HFF-Myc (cell line): Measurements from ENCODE around the gene RNPS1.

Experiments
- DNase-seq: peaks from one replicate; pipeline ENCODE4 v3.0.0-alpha.2; 2011; ENCODE audit warnings: low read depth; ENCODE audit errors: extremely low read depth
- H3K4me3 ChIP-seq: replicated peaks from 2 replicates; pipeline ENCODE4 v1.5.1; 2011; ENCODE audit warnings: low read depth, mild to moderate bottlenecking, control low read depth, low read length
- CTCF ChIP-seq: IDR thresholded peaks from 2 replicates; pipeline ENCODE4 v1.5.1; 2012; ENCODE audit warnings: mild to moderate bottlenecking, low read depth, low read length, control low read depth; ENCODE audit errors: missing control alignments

RNPS1 gene

GRCh38 chr16:2252806-2253148, 15.1 kb downstream of the RNPS1 start:
- no peak for TF ChIP-seq CTCF
- DNase-seq: no peak
- no peak overlapping the region for H3K4me3 ChIP-seq

DNA sequence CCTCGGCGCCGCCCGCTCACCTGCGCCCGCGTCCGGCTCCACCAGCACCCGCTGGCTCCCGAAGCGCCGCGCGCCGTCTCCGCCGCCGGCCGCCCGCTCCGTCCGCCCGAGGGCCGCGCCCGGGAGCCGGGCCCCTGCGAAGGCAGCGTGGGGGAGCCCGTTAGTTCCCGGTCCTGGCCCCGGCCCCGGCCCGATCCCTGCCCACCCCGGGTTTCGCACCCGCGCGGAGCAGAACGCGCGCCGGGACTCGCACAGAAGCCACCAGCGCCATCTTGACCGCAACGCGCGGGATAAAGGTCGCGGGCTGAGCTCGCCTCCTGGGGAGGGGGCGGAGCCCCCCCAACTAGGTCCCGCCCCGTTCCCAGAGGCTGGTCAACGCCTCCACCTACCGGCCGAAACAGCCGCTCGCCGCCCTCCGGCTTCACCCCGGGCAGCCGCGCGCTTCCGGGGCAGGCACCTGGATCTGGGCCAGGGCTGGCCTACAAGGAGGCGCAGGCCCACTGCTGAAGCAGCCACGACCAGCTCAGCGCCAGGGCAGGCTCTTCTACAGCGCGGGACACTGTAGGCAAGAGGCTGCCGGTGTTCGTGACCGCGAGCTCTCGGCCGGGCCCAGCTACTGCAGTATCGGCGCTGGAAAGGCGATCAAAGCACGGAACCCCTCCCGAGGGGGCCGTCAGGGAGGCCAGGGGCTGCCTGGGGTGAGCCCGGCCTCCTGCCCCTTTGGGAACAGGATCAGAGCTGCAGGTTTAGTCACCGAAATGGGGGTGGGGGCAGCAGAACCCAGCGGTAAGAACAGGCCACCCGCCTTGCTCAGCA, 16.4 kb downstream of the RNPS1 start, which contains the start of gene ECI1:
TSS of gene ECI1 (minus strand) at position 292 of the 816 bp plus-strand sequence. CDS start at position 271, 21 bp downstream.
- DNase-seq: peak; percentile 78
- H3K4me3 ChIP-seq: peak within 1 kb of the TSS; percentile 70
- TF ChIP-seq CTCF: peak; percentile 49

DNA sequence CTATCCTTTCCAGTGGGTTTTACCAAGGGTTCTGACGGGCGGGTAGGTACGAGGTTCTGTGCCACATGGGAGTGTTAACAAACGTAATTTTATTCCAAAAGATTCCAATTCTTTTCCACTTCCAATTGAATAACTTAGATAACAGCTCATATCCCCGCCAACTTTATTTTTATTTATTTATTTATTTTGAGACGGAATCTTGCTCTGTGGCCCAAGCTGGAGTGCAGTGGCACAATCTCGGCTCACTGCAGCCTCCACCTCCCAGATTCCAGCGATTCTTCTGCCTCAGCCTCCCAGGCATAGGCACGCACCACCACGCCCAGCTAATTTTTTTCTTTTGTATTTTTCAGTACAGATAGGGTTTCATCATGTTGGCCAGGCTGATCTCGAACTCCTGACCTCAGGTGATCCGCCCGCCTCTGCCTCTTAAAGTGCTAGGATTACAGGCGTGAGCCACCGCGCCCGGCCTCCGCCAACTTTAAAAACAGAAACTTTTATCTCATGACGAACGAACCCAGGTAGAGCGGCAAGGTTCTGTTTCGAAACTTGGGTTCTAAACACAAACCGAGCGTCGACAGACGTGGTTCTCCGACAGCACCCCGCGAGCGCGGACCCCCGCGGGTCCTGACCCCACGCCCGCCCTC, 17.2 kb downstream of the RNPS1 start:
- TF ChIP-seq CTCF: no peak
- peak overlapping the region; percentile 70 for H3K4me3 ChIP-seq
- DNase-seq: no peak

DNA sequence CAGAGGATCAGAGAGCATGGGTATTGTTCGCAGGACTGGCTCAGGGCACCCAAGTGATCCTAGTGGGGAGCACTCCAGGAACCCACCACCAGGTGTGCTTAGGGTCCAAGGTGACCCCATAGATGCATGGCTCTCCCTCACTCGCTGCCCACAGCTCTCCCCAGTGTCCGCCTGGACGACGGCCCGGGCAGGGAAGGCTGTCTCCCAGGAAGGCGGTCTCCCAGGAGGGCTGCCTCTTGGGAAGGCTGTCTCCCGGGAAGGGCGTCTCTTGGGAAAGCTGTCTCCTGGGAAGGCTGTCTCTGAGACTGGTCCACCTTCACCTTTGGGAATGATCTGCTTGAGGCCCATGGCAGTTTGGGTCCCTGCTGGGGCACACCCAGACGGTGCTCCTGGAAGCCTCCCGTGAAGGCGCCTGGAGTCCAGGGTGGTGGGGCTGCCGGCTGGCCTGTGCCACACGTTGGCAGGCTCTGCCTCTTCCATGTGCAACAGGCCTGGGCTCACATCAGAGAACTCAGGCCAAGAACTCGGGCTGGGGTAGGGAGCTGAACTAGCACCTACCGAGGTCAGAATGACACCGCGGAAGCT, 21.5 kb downstream of the RNPS1 start:
- DNase-seq: no peak
- no peak for TF ChIP-seq CTCF
- no peak overlapping the region for H3K4me3 ChIP-seq

GRCh38 chr16:2244926-2245795, 22.8 kb downstream of the RNPS1 start:
- no peak for DNase-seq
- TF ChIP-seq CTCF: no peak
- H3K4me3 ChIP-seq: no peak overlapping the region

GRCh38 chr16:2244301-2244700, 23.6 kb downstream of the RNPS1 start:
- no peak for DNase-seq
- H3K4me3 ChIP-seq: no peak overlapping the region
- TF ChIP-seq CTCF: no peak
